Fibroblast of lung (primary cell): ENCODE data around the gene SOX15.
A peak's percentile ranks its signal among the peaks of the same experiment; 100 is the strongest.

Source experiments
- EZH2 ChIP-seq: IDR thresholded peaks from 2 replicates; pipeline ENCODE4 v1.5.1; 2012; ENCODE audit warnings: low read length, control low read depth, mild to moderate bottlenecking; ENCODE audit errors: missing control alignments
- TF ChIP-seq, protein P1 (sequence below), 2 donors: IDR thresholded peaks in 1 of 2; conservative IDR thresholded peaks in 1 of 2; 1 replicate in 1 of 2; 2 replicates in 1 of 2; pipeline ENCODE4 v1.5.1; 2011 to 2012; ENCODE audit warnings: low read length in 2 of 2, control low read depth in 1 of 2, inconsistent platforms in 1 of 2, low read depth in 1 of 2, mild to moderate bottlenecking in 1 of 2

GRCh38 chr17:7587420-7588151, 2.3 kb downstream of the SOX15 start:
- TF ChIP-seq, protein P1, sequence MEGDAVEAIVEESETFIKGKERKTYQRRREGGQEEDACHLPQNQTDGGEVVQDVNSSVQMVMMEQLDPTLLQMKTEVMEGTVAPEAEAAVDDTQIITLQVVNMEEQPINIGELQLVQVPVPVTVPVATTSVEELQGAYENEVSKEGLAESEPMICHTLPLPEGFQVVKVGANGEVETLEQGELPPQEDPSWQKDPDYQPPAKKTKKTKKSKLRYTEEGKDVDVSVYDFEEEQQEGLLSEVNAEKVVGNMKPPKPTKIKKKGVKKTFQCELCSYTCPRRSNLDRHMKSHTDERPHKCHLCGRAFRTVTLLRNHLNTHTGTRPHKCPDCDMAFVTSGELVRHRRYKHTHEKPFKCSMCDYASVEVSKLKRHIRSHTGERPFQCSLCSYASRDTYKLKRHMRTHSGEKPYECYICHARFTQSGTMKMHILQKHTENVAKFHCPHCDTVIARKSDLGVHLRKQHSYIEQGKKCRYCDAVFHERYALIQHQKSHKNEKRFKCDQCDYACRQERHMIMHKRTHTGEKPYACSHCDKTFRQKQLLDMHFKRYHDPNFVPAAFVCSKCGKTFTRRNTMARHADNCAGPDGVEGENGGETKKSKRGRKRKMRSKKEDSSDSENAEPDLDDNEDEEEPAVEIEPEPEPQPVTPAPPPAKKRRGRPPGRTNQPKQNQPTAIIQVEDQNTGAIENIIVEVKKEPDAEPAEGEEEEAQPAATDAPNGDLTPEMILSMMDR (conservative IDR thresholded peaks at IDR 0.05 in 1 of 2, IDR thresholded peaks at IDR 0.05 in 1 of 2; ENCODE audit: low read depth in 1 of 2, low read length in 2 of 2): peak in 1 of 2 donors; percentile 24
- no peak for TF ChIP-seq EZH2
